ENCODE data around the gene ZNF710.
"Not testable (repeated sequence)": the region's sequence is repeated elsewhere in the genome, so short reads cannot be mapped to it uniquely, and the experiment has no call there.

The ZNF710 gene

GRCh38 chr15:90059208-90059985 is 58.3 kb downstream of the ZNF710 start:
- DNase-seq (ENCODE audit: low spot score) = no peak

- DNase-seq (ENCODE audit: low spot score) = no peak
Measured at GRCh38 chr15:90060797-90061196, 59.7 kb downstream of the ZNF710 start.

GRCh38 chr15:90062023-90062442 is 60.9 kb downstream of the ZNF710 start:
- no peak for DNase-seq (ENCODE audit: low spot score)

- DNase-seq (ENCODE audit: low spot score) = no peak
Measured at GRCh38 chr15:90062462-90062932, 61.4 kb downstream of the ZNF710 start.

- no peak for DNase-seq (ENCODE audit: low spot score)
Measured at GRCh38 chr15:90062973-90063769, 62.0 kb downstream of the ZNF710 start.

- no peak for DNase-seq (ENCODE audit: low spot score)
Measured at GRCh38 chr15:90063770-90064247, 62.7 kb downstream of the ZNF710 start.

GRCh38 chr15:90064911-90065681 is 64.0 kb downstream of the ZNF710 start:
- DNase-seq (ENCODE audit: low spot score) = no peak

- no peak for DNase-seq (ENCODE audit: low spot score)
Measured at GRCh38 chr15:90065682-90066049, 64.5 kb downstream of the ZNF710 start.

GRCh38 chr15:90067181-90067952 is 66.2 kb downstream of the ZNF710 start:
- DNase-seq (ENCODE audit: low spot score) = no peak

- no peak for DNase-seq (ENCODE audit: low spot score)
Measured at GRCh38 chr15:90067953-90068606, 67.0 kb downstream of the ZNF710 start.

GRCh38 chr15:90070623-90071022 is 69.5 kb downstream of the ZNF710 start:
- not testable (repeated sequence) for DNase-seq (ENCODE audit: low spot score)

- DNase-seq (ENCODE audit: low spot score) = peak; percentile 56
Measured at GRCh38 chr15:90071220-90071807, 70.2 kb downstream of the ZNF710 start.

- DNase-seq (ENCODE audit: low spot score) = no peak
Measured at GRCh38 chr15:90072978-90073640, 72.0 kb downstream of the ZNF710 start.

- no peak for DNase-seq (ENCODE audit: low spot score)
Measured at GRCh38 chr15:90074023-90074422, 72.9 kb downstream of the ZNF710 start.

GRCh38 chr15:90074916-90075315 is 73.8 kb downstream of the ZNF710 start:
- no peak for DNase-seq (ENCODE audit: low spot score)

- no peak for DNase-seq (ENCODE audit: low spot score)
Measured at GRCh38 chr15:90075420-90076289, 74.5 kb downstream of the ZNF710 start.

GRCh38 chr15:90076716-90077115 is 75.6 kb downstream of the ZNF710 start:
- DNase-seq (ENCODE audit: low spot score) = no peak

GRCh38 chr15:90078965-90079364 is 77.8 kb downstream of the ZNF710 start:
- no peak for DNase-seq (ENCODE audit: low spot score)

All from cerebellar cortex (tissue), 1 donor.